ENCODE data around the gene SPANXB1.
"Not testable (repeated sequence)": the region's sequence is repeated elsewhere in the genome, so short reads cannot be mapped to it uniquely, and the experiment has no call there.

Gene SPANXB1

GRCh38 chrX:141002568-141002967 lies at the start of gene SPANXB1:
Gene SPANXB1 (plus strand): TSS chrX:141002594. CDS start chrX:141002694, 100 bp downstream.
- DNase-seq: not testable (repeated sequence)

- no peak for DNase-seq
Observed at GRCh38 chrX:140967036-140967435, 35.4 kb upstream of the SPANXB1 start.

GRCh38 chrX:140971099-140971795 lies 31.1 kb upstream of the SPANXB1 start:
- no peak for DNase-seq

- DNase-seq: no peak
Observed at GRCh38 chrX:140975472-140975871, 26.9 kb upstream of the SPANXB1 start.

- no peak for DNase-seq
Observed at GRCh38 chrX:140980271-140980670, 22.1 kb upstream of the SPANXB1 start.

GRCh38 chrX:140983730-140984129 lies 18.7 kb upstream of the SPANXB1 start:
- DNase-seq: no peak

GRCh38 chrX:141005243-141005642 lies 2.8 kb downstream of the SPANXB1 start:
- not testable (repeated sequence) for DNase-seq

GRCh38 chrX:141044246-141044645 lies 41.9 kb downstream of the SPANXB1 start:
- DNase-seq: not testable (repeated sequence)

GRCh38 chrX:141049878-141050277 lies 47.5 kb downstream of the SPANXB1 start:
- DNase-seq: not testable (repeated sequence)

- DNase-seq: not testable (repeated sequence)
Observed at GRCh38 chrX:141052098-141052497, 49.7 kb downstream of the SPANXB1 start.

All from stimulated activated naive CD4-positive, alpha-beta T cell (primary cell).